ENCODE results near the gene CNOT4. TPM values are rescaled to one million over a fixed set of nuclear protein-coding genes. Genes with fewer than 3 reads are reported as not detected.
A peak's percentile ranks its signal among the peaks of the same experiment; 100 is the strongest.
"Not testable (repeated sequence)": the region's sequence is repeated elsewhere in the genome, so short reads cannot be mapped to it uniquely, and the experiment has no call there.

CNOT4 gene
- total RNA-seq, 1 donor from 2014 or later, result 22.8 TPM

DNA sequence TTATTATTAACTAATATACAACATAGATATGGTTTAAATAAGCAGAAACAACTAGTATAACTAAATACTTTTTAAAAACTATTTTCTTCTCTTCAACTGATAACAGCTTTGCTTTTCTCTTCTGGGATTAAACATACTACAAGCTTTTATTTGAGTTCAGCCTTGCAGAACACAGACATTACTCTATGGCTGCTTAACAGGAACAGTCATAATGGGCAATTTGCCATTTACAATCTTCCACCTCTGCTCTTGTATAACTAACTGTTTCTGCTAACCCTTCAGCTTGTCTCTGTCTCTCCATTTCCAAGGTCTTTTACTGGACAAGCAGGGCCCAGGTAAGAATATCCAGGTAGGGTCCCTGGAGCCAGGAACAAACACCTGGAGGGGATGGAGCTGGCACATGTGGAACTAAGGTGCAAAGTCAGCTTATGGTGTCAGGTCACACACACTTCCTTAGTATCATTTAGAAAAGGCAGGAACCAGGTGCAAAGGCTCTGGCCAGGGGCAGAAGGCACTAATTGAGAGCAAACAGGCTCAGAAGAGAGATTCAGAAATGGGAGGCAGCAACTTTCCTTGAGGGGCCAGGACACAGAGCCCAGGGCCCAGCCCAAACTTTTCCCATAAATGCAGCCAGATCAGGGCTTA lies 183.1 kb downstream of the CNOT4 start:
- no peak for DNase-seq (ENCODE audit: extremely low spot score, unreplicated experiment)
- H3K27ac Mint-ChIP-seq (ENCODE audit: unreplicated experiment), result no peak overlapping the region
- no peaks in the 10 kb centered on the region for H3K9me3 Mint-ChIP-seq (ENCODE audit: unreplicated experiment)
- H3K4me1 Mint-ChIP-seq (ENCODE audit: unreplicated experiment), result no peaks in the 10 kb centered on the region
- H3K27me3 Mint-ChIP-seq (ENCODE audit: unreplicated experiment), result peaks cover 14% of the 10 kb centered on the region
- no peak overlapping the region for H3K4me3 Mint-ChIP-seq (ENCODE audit: unreplicated experiment)
- TF ChIP-seq, protein P1, sequence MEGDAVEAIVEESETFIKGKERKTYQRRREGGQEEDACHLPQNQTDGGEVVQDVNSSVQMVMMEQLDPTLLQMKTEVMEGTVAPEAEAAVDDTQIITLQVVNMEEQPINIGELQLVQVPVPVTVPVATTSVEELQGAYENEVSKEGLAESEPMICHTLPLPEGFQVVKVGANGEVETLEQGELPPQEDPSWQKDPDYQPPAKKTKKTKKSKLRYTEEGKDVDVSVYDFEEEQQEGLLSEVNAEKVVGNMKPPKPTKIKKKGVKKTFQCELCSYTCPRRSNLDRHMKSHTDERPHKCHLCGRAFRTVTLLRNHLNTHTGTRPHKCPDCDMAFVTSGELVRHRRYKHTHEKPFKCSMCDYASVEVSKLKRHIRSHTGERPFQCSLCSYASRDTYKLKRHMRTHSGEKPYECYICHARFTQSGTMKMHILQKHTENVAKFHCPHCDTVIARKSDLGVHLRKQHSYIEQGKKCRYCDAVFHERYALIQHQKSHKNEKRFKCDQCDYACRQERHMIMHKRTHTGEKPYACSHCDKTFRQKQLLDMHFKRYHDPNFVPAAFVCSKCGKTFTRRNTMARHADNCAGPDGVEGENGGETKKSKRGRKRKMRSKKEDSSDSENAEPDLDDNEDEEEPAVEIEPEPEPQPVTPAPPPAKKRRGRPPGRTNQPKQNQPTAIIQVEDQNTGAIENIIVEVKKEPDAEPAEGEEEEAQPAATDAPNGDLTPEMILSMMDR (IDR thresholded peaks at IDR 0.05), result no peak
- no peaks in the 10 kb centered on the region for H3K36me3 Mint-ChIP-seq (ENCODE audit: unreplicated experiment)

- no peak overlapping the region for H3K27ac Mint-ChIP-seq (ENCODE audit: unreplicated experiment)
- DNase-seq (ENCODE audit: extremely low spot score, unreplicated experiment), result no peak
- H3K4me1 Mint-ChIP-seq (ENCODE audit: unreplicated experiment), result peaks cover 5% of the 10 kb centered on the region
- TF ChIP-seq, protein P1 (IDR thresholded peaks at IDR 0.05), result no peak
- H3K27me3 Mint-ChIP-seq (ENCODE audit: unreplicated experiment), result peaks cover 9% of the 10 kb centered on the region
- no peaks in the 10 kb centered on the region for H3K9me3 Mint-ChIP-seq (ENCODE audit: unreplicated experiment)
- no peaks in the 10 kb centered on the region for H3K36me3 Mint-ChIP-seq (ENCODE audit: unreplicated experiment)
- no peak overlapping the region for H3K4me3 Mint-ChIP-seq (ENCODE audit: unreplicated experiment)
Observed at GRCh38 chr7:135322571-135323340, 187.1 kb downstream of the CNOT4 start.

DNA sequence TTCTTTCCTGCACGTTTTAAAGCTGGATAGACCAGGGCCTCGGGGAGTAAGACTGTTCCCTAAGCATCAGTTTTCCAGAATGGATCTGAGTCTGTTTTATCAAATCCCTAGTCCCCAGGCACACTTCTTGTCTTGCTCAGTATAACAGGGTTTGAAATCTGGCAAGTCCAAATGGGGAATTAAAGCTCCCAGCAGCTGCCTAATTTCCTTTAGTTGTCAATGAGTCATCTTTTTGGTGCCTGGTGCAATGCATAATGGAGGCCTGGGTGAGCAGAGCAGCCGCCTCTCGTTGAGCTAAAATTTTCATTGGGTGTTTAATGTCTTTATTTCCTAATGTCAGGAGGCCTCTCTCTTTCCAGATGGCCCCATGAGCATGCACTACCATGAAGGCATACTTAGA lies 188.3 kb downstream of the CNOT4 start:
- Mint-ChIP-seq H3K27me3 (ENCODE audit: unreplicated experiment) (no peaks in the 10 kb centered on the region), H3K27ac (ENCODE audit: unreplicated experiment) (no peak overlapping the region), H3K9me3 (ENCODE audit: unreplicated experiment) (no peaks in the 10 kb centered on the region), H3K4me3 (ENCODE audit: unreplicated experiment) (no peak overlapping the region), H3K4me1 (ENCODE audit: unreplicated experiment) (peaks cover 5% of the 10 kb centered on the region), H3K36me3 (ENCODE audit: unreplicated experiment) (no peaks in the 10 kb centered on the region)
- TF ChIP-seq, protein P1 (IDR thresholded peaks at IDR 0.05), result no peak
- no peak for DNase-seq (ENCODE audit: extremely low spot score, unreplicated experiment)

DNA sequence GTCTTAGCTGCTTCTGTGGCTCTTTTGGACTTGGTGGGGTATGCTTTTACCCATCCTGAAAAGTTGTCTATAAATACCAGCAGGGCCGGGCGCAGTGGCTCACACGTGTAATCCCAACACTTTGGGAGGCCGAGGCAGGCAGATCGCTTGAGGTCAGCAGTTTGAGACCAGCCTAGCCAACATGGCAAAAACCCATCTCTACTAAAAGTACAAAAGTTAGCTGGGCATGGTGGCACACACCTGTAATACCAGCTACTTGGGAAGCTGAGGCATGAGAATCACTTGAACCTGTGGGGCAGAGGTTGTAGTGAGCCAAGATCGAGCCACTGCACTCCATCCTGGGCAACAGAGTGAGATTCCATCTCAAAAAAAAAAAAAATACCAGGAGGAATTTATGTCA lies 188.9 kb downstream of the CNOT4 start:
- not testable (repeated sequence) for H3K36me3 Mint-ChIP-seq (ENCODE audit: unreplicated experiment); H3K4me1 Mint-ChIP-seq (ENCODE audit: unreplicated experiment); H3K9me3 Mint-ChIP-seq (ENCODE audit: unreplicated experiment); H3K27ac Mint-ChIP-seq (ENCODE audit: unreplicated experiment); H3K27me3 Mint-ChIP-seq (ENCODE audit: unreplicated experiment); H3K4me3 Mint-ChIP-seq (ENCODE audit: unreplicated experiment); DNase-seq (ENCODE audit: extremely low spot score, unreplicated experiment)

- H3K27me3 Mint-ChIP-seq (ENCODE audit: unreplicated experiment), result no peaks in the 10 kb centered on the region
- no peaks in the 10 kb centered on the region for H3K36me3 Mint-ChIP-seq (ENCODE audit: unreplicated experiment)
- H3K4me1 Mint-ChIP-seq (ENCODE audit: unreplicated experiment), result peaks cover 5% of the 10 kb centered on the region
- H3K4me3 Mint-ChIP-seq (ENCODE audit: unreplicated experiment), result no peak overlapping the region
- peak; percentile 88 for DNase-seq (ENCODE audit: extremely low spot score, unreplicated experiment)
- no peak overlapping the region for H3K27ac Mint-ChIP-seq (ENCODE audit: unreplicated experiment)
- TF ChIP-seq, protein P1 (IDR thresholded peaks at IDR 0.05), result no peak
- H3K9me3 Mint-ChIP-seq (ENCODE audit: unreplicated experiment), result no peaks in the 10 kb centered on the region
Observed at GRCh38 chr7:135320268-135320667, 189.6 kb downstream of the CNOT4 start.
